ENCODE data around the gene GBE1. TPM values are rescaled to one million over a fixed set of nuclear protein-coding genes. Genes with fewer than 3 reads are reported as not detected.

Gene GBE1
- polyA plus RNA-seq, 1 of the 3 experiments (the other 2 are of a cell fraction) = 14.2 TPM

GRCh38 chr3:81581966-81582599 is 179.4 kb downstream of the GBE1 start:
- Histone ChIP-seq H3K9ac (no peak overlapping the region), H2AFZ (ENCODE audit: low read depth) (no peak overlapping the region; the same call in 1 of the 2 replicates), H3K36me3 (replicated peaks in 1 of 2; ENCODE audit: control insufficient read depth in 1 of 2, insufficient read depth in 2 of 2, low read length in 1 of 2) (peaks cover 2 to 26% of the 10 kb centered on the region in 2 experiments), H3K79me2 (ENCODE audit: insufficient read depth) (no peaks in the 10 kb centered on the region), H3K27ac (ENCODE audit: low read depth in 2 of 2, low read length in 1 of 2) (no peak overlapping the region), H3K4me3 (ENCODE audit: low read depth in 2 of 2, low read length in 1 of 2) (no peak overlapping the region), H3K27me3 (ENCODE audit: insufficient read depth) (no peaks in the 10 kb centered on the region), H3K9me3 (no peaks in the 10 kb centered on the region), H4K20me1 (ENCODE audit: insufficient read depth) (no peaks in the 10 kb centered on the region), H3K4me1 (ENCODE audit: control insufficient read depth in 1 of 2, insufficient read depth in 2 of 2, low read depth in 1 of 2, low read length in 1 of 2) (no peaks in the 10 kb centered on the region), H3K9me2 (no peaks in the 10 kb centered on the region), H3F3A (replicated peaks; ENCODE audit: insufficient read depth) (no peaks in the 10 kb centered on the region), H3K4me2 (no peak overlapping the region)
- TF ChIP-seq FOXJ3 (CRISPR knock-in tag; IDR thresholded peaks at IDR 0.05) = no peak
- peak; percentile 74 for TF ChIP-seq SMC3 (IDR thresholded peaks at IDR 0.05; ENCODE audit: low read depth, low read length)
- no peak for TF ChIP-seq POLR2AphosphoS5 (IDR thresholded peaks at IDR 0.05; ENCODE audit: low read depth, low read length)
- TF ChIP-seq CTCF (IDR thresholded peaks at IDR 0.05) = peak; percentile 81
- TF ChIP-seq RAD21 (IDR thresholded peaks at IDR 0.05; ENCODE audit: low read length) = peak; percentile 77
- POLR2A ChIA-PET = no interaction called here
- 56% methylated on average over 5 of the region's 5 CpGs for WGBS (ENCODE audit: low lambda C conversion rate)
- DNase-seq = peak; percentile 11
- CTCF ChIA-PET = interaction anchor here (0.6 to 1.7 kb wide), 13 partner anchors 9 to 550 kb away, joined by 3 to 7 read pairs (median 3); no protein-coding TSS in a partner anchor

GRCh38 chr3:81580355-81580754 is 181.1 kb downstream of the GBE1 start:
- no peak for DNase-seq
- 96% methylated on average over 5 of the region's 5 CpGs for WGBS (ENCODE audit: low lambda C conversion rate)
- Histone ChIP-seq H3K27me3 (ENCODE audit: insufficient read depth) (no peaks in the 10 kb centered on the region), H4K20me1 (ENCODE audit: insufficient read depth) (no peaks in the 10 kb centered on the region), H3K27ac (ENCODE audit: low read depth in 2 of 2, low read length in 1 of 2) (no peak overlapping the region), H3K4me3 (ENCODE audit: low read depth in 2 of 2, low read length in 1 of 2) (no peak overlapping the region), H3K9me2 (peaks cover 3% of the 10 kb centered on the region; the same call in 1 of the 2 replicates), H3K4me1 (ENCODE audit: control insufficient read depth in 1 of 2, insufficient read depth in 2 of 2, low read depth in 1 of 2, low read length in 1 of 2) (no peaks in the 10 kb centered on the region), H3K9me3 (no peaks in the 10 kb centered on the region), H3K9ac (no peak overlapping the region), H3K79me2 (ENCODE audit: insufficient read depth) (no peaks in the 10 kb centered on the region), H3K36me3 (replicated peaks in 1 of 2; ENCODE audit: control insufficient read depth in 1 of 2, insufficient read depth in 2 of 2, low read length in 1 of 2) (peaks cover 2 to 31% of the 10 kb centered on the region in 2 experiments), H2AFZ (ENCODE audit: low read depth) (no peak overlapping the region), H3K4me2 (no peak overlapping the region), H3F3A (replicated peaks; ENCODE audit: insufficient read depth) (no peaks in the 10 kb centered on the region)
- TF ChIP-seq REST (IDR thresholded peaks at IDR 0.05; ENCODE audit: low read depth, low read length) = no peak
- ChIA-PET CTCF (interaction anchor here (1.3 kb wide), 1 partner anchor 63 kb away, joined by 4 read pairs; no protein-coding TSS in a partner anchor), POLR2A (no interaction called here)
